ELF-1 (cell line): Measurements from ENCODE around the gene PODXL2.
"Not testable (repeated sequence)": the region's sequence is repeated elsewhere in the genome, so short reads cannot be mapped to it uniquely, and the experiment has no call there.

Experiments
- DNase-seq: peaks from one replicate; pipeline ENCODE4 v3.0.0-alpha.2; 2016; ENCODE audit warnings: low read depth, low spot score

Gene PODXL2

GRCh38 chr3:127654993-127655392, 26.0 kb downstream of the PODXL2 start:
- not testable (repeated sequence) for DNase-seq

GRCh38 chr3:127655641-127656040, 26.7 kb downstream of the PODXL2 start:
- DNase-seq = no peak

- DNase-seq = no peak
Observed at GRCh38 chr3:127656906-127657305, 27.9 kb downstream of the PODXL2 start.

- no peak for DNase-seq
Observed at GRCh38 chr3:127658234-127658633, 29.2 kb downstream of the PODXL2 start.

- no peak for DNase-seq
Observed at GRCh38 chr3:127660621-127661251, 31.8 kb downstream of the PODXL2 start.

- no peak for DNase-seq
Observed at GRCh38 chr3:127661600-127661999, 32.6 kb downstream of the PODXL2 start.

- DNase-seq = no peak
Observed at GRCh38 chr3:127662001-127662469, 33.0 kb downstream of the PODXL2 start.

- no peak for DNase-seq
Observed at GRCh38 chr3:127663151-127663550, 34.2 kb downstream of the PODXL2 start.

- no peak for DNase-seq
Observed at GRCh38 chr3:127665165-127665564, 36.2 kb downstream of the PODXL2 start.

- no peak for DNase-seq
Observed at GRCh38 chr3:127665586-127665985, 36.6 kb downstream of the PODXL2 start.

- no peak for DNase-seq
Observed at GRCh38 chr3:127666676-127667075, 37.7 kb downstream of the PODXL2 start.

GRCh38 chr3:127667119-127667681, 38.2 kb downstream of the PODXL2 start:
- no peak for DNase-seq

GRCh38 chr3:127668906-127669305, 39.9 kb downstream of the PODXL2 start:
- DNase-seq = no peak

- no peak for DNase-seq
Observed at GRCh38 chr3:127669541-127670228, 40.7 kb downstream of the PODXL2 start.

- no peak for DNase-seq
Observed at GRCh38 chr3:127670229-127670559, 41.2 kb downstream of the PODXL2 start.

GRCh38 chr3:127670761-127671522, 42.0 kb downstream of the PODXL2 start:
- DNase-seq = no peak

GRCh38 chr3:127671523-127672428, 42.8 kb downstream of the PODXL2 start:
- DNase-seq = no peak

- peak; percentile 76 for DNase-seq
Observed at GRCh38 chr3:127672429-127673190, 43.6 kb downstream of the PODXL2 start, which contains the start of gene ABTB1. Gene ABTB1 (plus strand): TSS chr3:127672952. CDS start chr3:127673026, 74 bp downstream.

GRCh38 chr3:127673191-127674100, 44.5 kb downstream of the PODXL2 start:
- peak; percentile 44 for DNase-seq
